HCT116 (cell line): ENCODE data around the gene NCCRP1.

Experiments used
- EZH2 ChIP-seq: fragments of 200-600 bp; sonication (generic); IDR thresholded peaks from 2 replicates; pipeline ENCODE4 v1.6.1; 2017; ENCODE audit warnings: antibody characterized with exemption, mixed run types
- JUND ChIP-seq: IDR thresholded peaks from 2 replicates; pipeline ENCODE4 v1.6.1; 2012
- POLR2A ChIP-seq: IDR thresholded peaks from 2 replicates; pipeline ENCODE4 v1.7.0; 2011; ENCODE audit warnings: borderline replicate concordance; ENCODE audit not compliant: insufficient read depth, insufficient read length; ENCODE audit errors: extremely low read depth
- POLR2AphosphoS5 ChIP-seq: IDR thresholded peaks from 2 replicates; pipeline ENCODE4 v1.6.1; 2011; ENCODE audit warnings: mild to moderate bottlenecking, low read depth, low read length, moderate library complexity
- TF ChIP-seq, protein P1 (sequence below), 3 experiments: fragments of 200-600 bp in 1 of 3; sonication (generic) in 1 of 3; IDR thresholded peaks in 2 of 3; conservative IDR thresholded peaks in 1 of 3; 2 replicates each; pipeline ENCODE4 v1.5.1; 2012 to 2017; ENCODE audit warnings: low read depth in 2 of 3, low read length in 2 of 3, antibody characterized with exemption in 1 of 3, borderline replicate concordance in 1 of 3, control low read depth in 1 of 3, mild to moderate bottlenecking in 1 of 3, mixed read lengths in 1 of 3, mixed run types in 1 of 3, moderate library complexity in 1 of 3; ENCODE audit not compliant: insufficient read depth in 1 of 3

DNA sequence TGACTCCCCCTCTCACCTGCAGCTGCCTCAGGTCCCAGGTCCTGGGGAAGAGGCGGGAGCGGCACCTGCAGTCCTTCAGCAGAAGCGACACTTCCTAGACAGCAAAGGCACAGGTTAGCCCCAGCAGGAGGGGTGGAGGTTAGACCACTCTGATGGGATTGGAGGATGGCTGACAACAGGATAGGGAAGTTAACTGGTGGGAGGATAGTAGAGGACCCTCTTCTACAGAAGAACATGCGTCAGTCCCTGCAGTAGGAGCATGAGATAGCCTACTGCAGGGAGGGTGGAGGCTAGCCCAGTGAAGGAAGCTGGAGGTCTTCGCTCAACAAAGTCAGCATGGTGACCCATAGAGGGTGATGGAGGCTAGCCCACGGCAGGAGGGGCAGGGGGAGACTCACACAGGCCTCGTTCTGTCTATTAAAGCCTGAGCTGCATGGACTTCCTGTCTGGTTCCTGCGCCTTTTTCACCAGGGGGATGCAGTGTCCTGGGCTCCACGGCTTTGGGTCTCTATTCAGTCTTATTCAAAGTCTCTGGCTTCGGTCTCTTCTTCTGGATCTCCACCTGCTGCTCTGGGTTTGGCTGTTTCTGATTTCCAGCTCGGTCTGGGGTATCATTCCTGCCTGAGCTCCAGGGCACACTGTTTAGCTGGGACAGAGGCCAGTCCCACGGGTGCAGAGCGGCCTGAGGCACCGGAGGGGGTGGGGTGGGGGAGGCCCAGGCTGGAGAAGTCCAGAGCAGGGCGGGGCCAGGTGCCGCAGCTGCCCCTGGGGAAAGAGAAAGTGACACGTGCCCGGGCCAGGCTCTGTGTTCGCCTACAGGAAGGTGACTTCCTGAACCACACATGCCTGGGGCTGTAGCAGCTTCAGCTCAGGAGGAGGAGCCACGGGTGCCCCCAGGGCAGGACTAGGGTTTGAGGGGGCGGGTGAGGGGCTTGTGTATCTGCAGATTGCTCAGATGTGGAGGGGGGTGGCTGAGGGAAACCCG lies 40.7 kb downstream of the NCCRP1 start:
- TF ChIP-seq POLR2A (no peak), POLR2AphosphoS5 (no peak; the same call in 1 of the 2 replicates), JUND (no peak), EZH2 (no peak)
- TF ChIP-seq, protein P1, sequence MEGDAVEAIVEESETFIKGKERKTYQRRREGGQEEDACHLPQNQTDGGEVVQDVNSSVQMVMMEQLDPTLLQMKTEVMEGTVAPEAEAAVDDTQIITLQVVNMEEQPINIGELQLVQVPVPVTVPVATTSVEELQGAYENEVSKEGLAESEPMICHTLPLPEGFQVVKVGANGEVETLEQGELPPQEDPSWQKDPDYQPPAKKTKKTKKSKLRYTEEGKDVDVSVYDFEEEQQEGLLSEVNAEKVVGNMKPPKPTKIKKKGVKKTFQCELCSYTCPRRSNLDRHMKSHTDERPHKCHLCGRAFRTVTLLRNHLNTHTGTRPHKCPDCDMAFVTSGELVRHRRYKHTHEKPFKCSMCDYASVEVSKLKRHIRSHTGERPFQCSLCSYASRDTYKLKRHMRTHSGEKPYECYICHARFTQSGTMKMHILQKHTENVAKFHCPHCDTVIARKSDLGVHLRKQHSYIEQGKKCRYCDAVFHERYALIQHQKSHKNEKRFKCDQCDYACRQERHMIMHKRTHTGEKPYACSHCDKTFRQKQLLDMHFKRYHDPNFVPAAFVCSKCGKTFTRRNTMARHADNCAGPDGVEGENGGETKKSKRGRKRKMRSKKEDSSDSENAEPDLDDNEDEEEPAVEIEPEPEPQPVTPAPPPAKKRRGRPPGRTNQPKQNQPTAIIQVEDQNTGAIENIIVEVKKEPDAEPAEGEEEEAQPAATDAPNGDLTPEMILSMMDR (IDR thresholded peaks at IDR 0.05 in 2 of 3, conservative IDR thresholded peaks at IDR 0.05 in 1 of 3; ENCODE audit: borderline replicate concordance in 1 of 3, insufficient read depth in 1 of 3, low read depth in 2 of 3, low read length in 2 of 3): no peak
